H1 (cell line): Measurements from ENCODE around the gene POLDIP3. TPM values are rescaled to one million over a fixed set of nuclear protein-coding genes. Genes with fewer than 3 reads are reported as not detected.

Experiments
- CTCF ChIA-PET: fragments of 300-600 bp; sonication (Branson Sonifier 250); formaldehyde crosslinking; loops from one replicate; lab custom pipeline; 2021; ENCODE audit not compliant: partially characterized antibody; lab: Charles Lee
- POLR2A ChIA-PET: fragments of 300-600 bp; sonication (Branson Sonifier 250); formaldehyde crosslinking; loops from one replicate; lab custom pipeline; 2021; ENCODE audit warnings: inconsistent platforms; ENCODE audit not compliant: partially characterized antibody; lab: Charles Lee
- DNase-seq, 2 experiments: peaks; one replicate each; pipeline versions ENCODE4 v3.0.0 to v3.0.0-alpha.2; 2010 to 2022; ENCODE audit warnings: low spot score in 2 of 2, low read depth in 1 of 2, mixed read lengths in 1 of 2
- FAIRE-seq: peaks from 2 replicates; lab custom pipeline; 2011; peaks lifted over from hg19 to GRCh38; lab: Jason Lieb, UNC
- H2AFZ ChIP-seq: 2 replicates; pipeline ENCODE4 v1.8.1; 2012; ENCODE audit warnings: low read length, inconsistent platforms
- H2AK5ac ChIP-seq: 2 replicates; pipeline ENCODE4 v1.6.1; 2013; ENCODE audit warnings: low read depth, low read length
- H2BK120ac ChIP-seq: replicated peaks from 2 replicates; pipeline ENCODE3; 2013; ENCODE audit warnings: low read depth, low read length, inconsistent platforms
- H2BK12ac ChIP-seq: 2 replicates; pipeline ENCODE4 v1.6.1; 2013; ENCODE audit warnings: low read depth, low read length
- H2BK15ac ChIP-seq: 2 replicates; pipeline ENCODE4 v1.6.1; 2013; ENCODE audit warnings: low read length
- H2BK20ac ChIP-seq: 2 replicates; pipeline ENCODE4 v1.6.1; 2013; ENCODE audit warnings: low read length
- H2BK5ac ChIP-seq: 2 replicates; pipeline ENCODE4 v1.6.1; 2013; ENCODE audit warnings: low read depth, low read length
- H3K14ac ChIP-seq: 2 replicates; pipeline ENCODE4 v1.6.1; 2013; ENCODE audit warnings: inconsistent platforms; ENCODE audit not compliant: insufficient read length
- H3K18ac ChIP-seq: 2 replicates; pipeline ENCODE4 v1.6.1; 2013; ENCODE audit warnings: low read length; ENCODE audit errors: extremely low read depth
- H3K23ac ChIP-seq: 2 replicates; pipeline ENCODE4 v1.6.1; 2013; ENCODE audit warnings: inconsistent platforms; ENCODE audit not compliant: insufficient read length
- H3K23me2 ChIP-seq: 2 replicates; pipeline ENCODE4 v1.6.1; 2013; ENCODE audit warnings: low read depth, low read length
- H3K27ac ChIP-seq: 2 replicates; pipeline ENCODE4 v1.6.1; 2011; ENCODE audit warnings: low read depth, low read length, inconsistent platforms
- H3K27me3 ChIP-seq, 4 experiments: replicated peaks in 1 of 4; 1 replicate in 1 of 4; 2 replicates in 3 of 4; pipeline versions ENCODE4 v1.6.1 to v1.8.1; 2011 to 2013; ENCODE audit warnings: low read length in 3 of 4, mild to moderate bottlenecking in 3 of 4, inconsistent platforms in 2 of 4, mixed read lengths in 2 of 4, moderate library complexity in 1 of 4; ENCODE audit not compliant: control insufficient read depth in 3 of 4, insufficient read depth in 3 of 4; ENCODE audit errors: extremely low read depth in 1 of 4
- H3K36me3 ChIP-seq, 4 experiments: 2 replicates each; pipeline versions ENCODE4 v1.6.1 to v1.8.1; 2011 to 2013; ENCODE audit warnings: mild to moderate bottlenecking in 4 of 4, low read length in 3 of 4, moderate library complexity in 2 of 4, control low read depth in 1 of 4, inconsistent platforms in 1 of 4; ENCODE audit not compliant: insufficient read depth in 4 of 4, control insufficient read depth in 2 of 4
- H3K4ac ChIP-seq: replicated peaks from 2 replicates; pipeline ENCODE3; 2013; ENCODE audit warnings: low read length, low read depth, mixed read lengths, inconsistent platforms; ENCODE audit not compliant: insufficient read length
- H3K4me1 ChIP-seq, 4 experiments: replicated peaks in 1 of 4; 1 replicate in 1 of 4; 2 replicates in 3 of 4; pipeline versions ENCODE4 v1.6.1 to v1.8.1; 2011 to 2013; ENCODE audit warnings: low read length in 3 of 4, inconsistent platforms in 2 of 4, mixed read lengths in 1 of 4; ENCODE audit not compliant: insufficient read depth in 4 of 4, control insufficient read depth in 3 of 4
- H3K4me2 ChIP-seq, 2 experiments: 2 replicates each; pipeline versions ENCODE4 v1.6.1 to v1.8.1; 2011 to 2013; ENCODE audit warnings: low read depth in 2 of 2, low read length in 2 of 2, control low read depth in 1 of 2, inconsistent platforms in 1 of 2, mild to moderate bottlenecking in 1 of 2; ENCODE audit not compliant: insufficient read depth in 1 of 2
- H3K4me3 ChIP-seq, 4 experiments: fragments of 200-600, 300-600 bp in 1 of 4; sonication (generic), shearing (Covaris generic), sonication (Bioruptor Twin) in 1 of 4; 2 replicates each; pipeline versions ENCODE4 v1.5.1 to v1.8.1; 2011 to 2016; ENCODE audit warnings: low read length in 4 of 4, low read depth in 3 of 4, control low read depth in 2 of 4, inconsistent platforms in 2 of 4, mild to moderate bottlenecking in 2 of 4, mixed read lengths in 1 of 4, moderate library complexity in 1 of 4; ENCODE audit not compliant: insufficient read depth in 2 of 4; ENCODE audit errors: extremely low read depth in 1 of 4
- H3K56ac ChIP-seq: replicated peaks from 2 replicates; pipeline ENCODE3; 2013; ENCODE audit warnings: low read depth, mild to moderate bottlenecking, mixed read lengths, low read length, inconsistent platforms; ENCODE audit not compliant: insufficient read length
- H3K79me1 ChIP-seq: 2 replicates; pipeline ENCODE4 v1.6.1; 2013; ENCODE audit warnings: low read depth, low read length, control low read depth
- H3K79me2 ChIP-seq, 2 experiments: 2 replicates each; pipeline versions ENCODE4 v1.6.1 to v1.8.1; 2012 to 2013; ENCODE audit warnings: low read length in 2 of 2, mild to moderate bottlenecking in 2 of 2, inconsistent platforms in 1 of 2; ENCODE audit not compliant: insufficient read depth in 2 of 2, control insufficient read depth in 1 of 2
- H3K9ac ChIP-seq, 4 experiments: replicated peaks in 1 of 4; 1 replicate in 1 of 4; 2 replicates in 3 of 4; pipeline versions ENCODE4 v1.6.1 to v1.8.1; 2011 to 2013; ENCODE audit warnings: low read depth in 3 of 4, low read length in 3 of 4, control low read depth in 2 of 4, mild to moderate bottlenecking in 2 of 4, moderate library complexity in 2 of 4, inconsistent platforms in 1 of 4; ENCODE audit errors: extremely low read depth in 1 of 4
- H3K9me3 ChIP-seq, 2 experiments: 2 replicates each; pipeline versions ENCODE4 v1.6.1 to v1.8.1; 2012 to 2013; ENCODE audit warnings: mild to moderate bottlenecking in 2 of 2, moderate library complexity in 2 of 2, control low read depth in 1 of 2, inconsistent platforms in 1 of 2, low read depth in 1 of 2, low read length in 1 of 2, mixed read lengths in 1 of 2; ENCODE audit not compliant: insufficient read depth in 2 of 2
- H4K20me1 ChIP-seq, 2 experiments: replicated peaks in 1 of 2; 2 replicates each; pipeline versions ENCODE3 to v1.8.1; 2011 to 2013; ENCODE audit warnings: inconsistent platforms in 2 of 2, low read length in 2 of 2, mild to moderate bottlenecking in 1 of 2; ENCODE audit not compliant: insufficient read depth in 2 of 2, control insufficient read depth in 1 of 2
- H4K5ac ChIP-seq: 2 replicates; pipeline ENCODE4 v1.6.1; 2013; ENCODE audit warnings: low read length, low read depth, mixed read lengths, inconsistent platforms; ENCODE audit not compliant: insufficient read length
- H4K8ac ChIP-seq: 2 replicates; pipeline ENCODE4 v1.8.0; 2013; ENCODE audit warnings: mild to moderate bottlenecking, moderate library complexity, low read length, inconsistent platforms; ENCODE audit not compliant: insufficient read depth; ENCODE audit errors: extremely low read depth
- H4K91ac ChIP-seq: replicated peaks from 2 replicates; pipeline ENCODE3; 2013; ENCODE audit warnings: low read length, mixed read lengths, inconsistent platforms; ENCODE audit not compliant: insufficient read length
- BACH1 ChIP-seq: IDR thresholded peaks from 2 replicates; pipeline ENCODE4 v1.6.1; 2012; ENCODE audit warnings: low read length, improper control_type of control experiment
- CHD1 ChIP-seq: IDR thresholded peaks from 2 replicates; pipeline ENCODE4 v1.6.1; 2012; ENCODE audit warnings: low read depth, low read length, improper control_type of control experiment
- KDM4A ChIP-seq: IDR thresholded peaks from one replicate; pipeline ENCODE4 v1.7.1; 2012; ENCODE audit warnings: low read depth, mild to moderate bottlenecking, moderate library complexity, low read length, inconsistent platforms; ENCODE audit not compliant: severe bottlenecking
- RAD21 ChIP-seq, 2 experiments: IDR thresholded peaks in 1 of 2; conservative IDR thresholded peaks in 1 of 2; 2 replicates each; pipeline ENCODE4 v1.6.1; 2011; ENCODE audit warnings: low read depth in 2 of 2, low read length in 2 of 2, improper control_type of control experiment in 1 of 2, inconsistent platforms in 1 of 2, mild to moderate bottlenecking in 1 of 2, moderate library complexity in 1 of 2
- SP4 ChIP-seq: IDR thresholded peaks from 2 replicates; pipeline ENCODE4 v1.6.1; 2012; ENCODE audit warnings: low read length, inconsistent platforms
- SRF ChIP-seq: IDR thresholded peaks from 2 replicates; pipeline ENCODE4 v1.6.1; 2011; ENCODE audit warnings: mild to moderate bottlenecking, low read depth, low read length, moderate library complexity
- TCF12 ChIP-seq: IDR thresholded peaks from 2 replicates; pipeline ENCODE4 v1.6.1; 2011; ENCODE audit warnings: low read depth, mild to moderate bottlenecking, low read length
- YY1 ChIP-seq: IDR thresholded peaks from 2 replicates; pipeline ENCODE4 v1.6.1; 2011; ENCODE audit warnings: low read depth, mild to moderate bottlenecking, low read length
- WGBS, 2 experiments: shearing (Covaris generic) in 1 of 2; methylation state at CpG; one replicate each; pipeline versions ENCODE4 v1.1.6 to v1.1.7; 2013 to 2015; ENCODE audit warnings: low lambda C conversion rate in 2 of 2, mixed read lengths in 2 of 2, inconsistent platforms in 1 of 2, low coverage in 1 of 2, missing lambda C conversion rate in 1 of 2; ENCODE audit not compliant: insufficient replicate concordance in 2 of 2, insufficient coverage in 1 of 2, insufficient read length in 1 of 2; ENCODE audit errors: extremely low coverage in 1 of 2, missing lambda C conversion rate in 1 of 2; 5-methylcytosine and 5-hydroxymethylcytosine counted together
- polyA plus RNA-seq, 7 experiments: library from polyadenylated mRNA; depleted of rRNA in 3 of 7; stranded (reverse) in 5 of 7; unstranded in 2 of 7; fragments of >200 nt in 5 of 7; fragments of 200-250 nt in 2 of 7; gene quantifications; 1 replicate in 5 of 7; 2 replicates in 1 of 7; 4 replicates in 1 of 7; pipeline versions ENCODE4 v1.2.1 to v1.2.3, GENCODE V29; 2011 to 2013; ENCODE audit warnings: missing spikeins in 2 of 7, mixed read lengths in 2 of 7
- total RNA-seq: library from RNA; stranded (reverse); fragmentation: NEBNext Ultra II Directional; extraction: Animal tissue kit (Norgen Biotek cat#: 25700); gene quantifications from 2 replicates; pipeline ENCODE4 v1.2.1, GENCODE V29; 2021

POLDIP3 gene
- total and polyA plus RNA-seq, 2 of the 8 experiments (the other 6 are each of a cell fraction or from before 2014, with no cell fraction given): 43.5 to 84.6 TPM

- H3K79me2 ChIP-seq: no peaks in the 10 kb centered on the region
- no peak overlapping the region for H2BK20ac ChIP-seq
- H2BK12ac ChIP-seq: no peak overlapping the region
- H4K91ac ChIP-seq: no peak overlapping the region
- H2AK5ac ChIP-seq: no peak overlapping the region
- H4K20me1 ChIP-seq: no peaks in the 10 kb centered on the region
- H3K36me3 ChIP-seq: no peaks in the 10 kb centered on the region
- H3K4me3 ChIP-seq: no peak overlapping the region
- ChIA-PET CTCF (interaction anchor here (0.7 to 1.3 kb wide), 5 partner anchors 18 to 427 kb away, joined by 3 to 5 read pairs (median 3); no protein-coding TSS in a partner anchor), POLR2A (interaction anchor here (0.6 to 0.9 kb wide), 2 partner anchors 70 to 773 kb away, joined by 3 to 6 read pairs; partner anchors contain the start of gene POLDIP3)
- H3K56ac ChIP-seq: no peak overlapping the region
- no peak overlapping the region for H2BK120ac ChIP-seq
- DNase-seq (no peak), FAIRE-seq (no peak)
- H3K23ac ChIP-seq: no peak overlapping the region
- no peak overlapping the region for H4K5ac ChIP-seq
- no peak overlapping the region for H3K14ac ChIP-seq
- no peaks in the 10 kb centered on the region; a peak in 1 of 7 replicates for H3K27me3 ChIP-seq
- no peak overlapping the region for H2BK15ac ChIP-seq
- H3K23me2 ChIP-seq: no peaks in the 10 kb centered on the region
- no peak overlapping the region for H2BK5ac ChIP-seq
- no peak for TF ChIP-seq YY1
- no peak for TF ChIP-seq SP4
- no peak for TF ChIP-seq CHD1
- no peak for TF ChIP-seq BACH1
- TF ChIP-seq SRF: no peak
- no peak for TF ChIP-seq KDM4A
- TF ChIP-seq TCF12: no peak
- no peak for TF ChIP-seq RAD21 (IDR thresholded peaks at IDR 0.05 in 1 of 2, conservative IDR thresholded peaks at IDR 0.05 in 1 of 2; ENCODE audit: low read depth in 2 of 2, low read length in 2 of 2)
- no peak overlapping the region for H3K18ac ChIP-seq
- H3K27ac ChIP-seq: no peak overlapping the region
- 0 out of 7 replicates have a peak, but pooled peaks cover 0 to 4% (median 2%) of the 10 kb centered on the region in 4 experiments for H3K4me1 ChIP-seq
- WGBS, 2 experiments: 73% methylated on average over 2 of the region's 2 CpGs; no CpG with 5 or more reads in 1 of the 2 experiments
- no peak overlapping the region for H2AFZ ChIP-seq
- H3K4me2 ChIP-seq: no peak overlapping the region
- H4K8ac ChIP-seq: no peak overlapping the region
- no peaks in the 10 kb centered on the region for H3K79me1 ChIP-seq
- H3K9me3 ChIP-seq: no peaks in the 10 kb centered on the region
- H3K9ac ChIP-seq: no peak overlapping the region
- H3K4ac ChIP-seq: no peak overlapping the region
Observed at GRCh38 chr22:42544686-42545085, 70.0 kb downstream of the POLDIP3 start.
